Central memory CD8-positive, alpha-beta T cell (primary cell): ENCODE measurements around the gene ZMYND11.
A peak's percentile ranks its signal among the peaks of the same experiment; 100 is the strongest.
"Not testable (repeated sequence)": the region's sequence is repeated elsewhere in the genome, so short reads cannot be mapped to it uniquely, and the experiment has no call there.

ENCODE experiments used
- ATAC-seq: fragments of 150-1000 bp; cut with Tn5 transposase; replicated peaks from 2 replicates; pipeline ENCODE4 v1.10.0; 2022; ENCODE audit warnings: mild to moderate bottlenecking, moderate FRiP score, moderate number of reproducible peaks; ENCODE audit not compliant: poor library complexity, severe bottlenecking; ENCODE audit errors: extremely low read depth
- DNase-seq, 2 donors: peaks; one replicate each; pipeline ENCODE4 v3.0.0; 2021; ENCODE audit warnings: low spot score in 2 of 2
- H3K27ac Mint-ChIP-seq: one replicate; pipeline ENCODE4 v1.8.0; 2022; ENCODE audit warnings: low read depth, mild to moderate bottlenecking, moderate library complexity, mixed read lengths
- H3K27me3 Mint-ChIP-seq: one replicate; pipeline ENCODE4 v1.8.0; 2022; ENCODE audit warnings: mixed read lengths
- H3K36me3 Mint-ChIP-seq: one replicate; pipeline ENCODE4 v1.8.0; 2022; ENCODE audit warnings: mild to moderate bottlenecking, moderate library complexity, mixed read lengths; ENCODE audit not compliant: insufficient read depth
- H3K4me1 Mint-ChIP-seq: one replicate; pipeline ENCODE4 v1.8.0; 2022; ENCODE audit warnings: mixed read lengths
- H3K4me3 Mint-ChIP-seq: one replicate; pipeline ENCODE4 v1.8.0; 2022; ENCODE audit warnings: mild to moderate bottlenecking, moderate library complexity, mixed read lengths
- H3K9me3 Mint-ChIP-seq: one replicate; pipeline ENCODE4 v1.8.0; 2022; ENCODE audit warnings: mixed read lengths

ZMYND11 gene

DNA sequence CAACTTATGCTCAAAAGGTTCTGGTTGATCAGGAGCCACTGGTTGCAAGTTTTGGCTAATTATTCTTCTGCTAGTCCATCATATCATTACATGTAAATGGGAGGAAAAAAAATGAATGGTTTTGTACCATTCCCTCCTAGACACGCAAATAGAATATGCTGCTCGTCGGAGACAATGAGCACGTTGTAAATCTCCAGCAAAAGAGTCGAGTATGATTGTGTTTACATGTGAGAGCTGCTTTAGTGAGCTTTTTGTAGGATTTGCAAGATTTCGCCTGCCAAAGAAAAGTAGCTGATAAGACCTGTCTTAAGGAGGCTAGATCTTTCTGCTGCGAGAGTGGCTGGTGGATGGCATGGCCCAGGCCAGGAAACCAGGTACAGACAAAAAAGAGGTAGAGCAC lies 109.0 kb downstream of the ZMYND11 start:
- Mint-ChIP-seq H3K4me1 (peaks cover 36% of the 10 kb centered on the region), H3K27ac (no peak overlapping the region), H3K27me3 (no peaks in the 10 kb centered on the region), H3K9me3 (no peaks in the 10 kb centered on the region), H3K4me3 (no peak overlapping the region), H3K36me3 (peaks cover 38% of the 10 kb centered on the region)
- DNase-seq (no peak), ATAC-seq (no peak)

DNA sequence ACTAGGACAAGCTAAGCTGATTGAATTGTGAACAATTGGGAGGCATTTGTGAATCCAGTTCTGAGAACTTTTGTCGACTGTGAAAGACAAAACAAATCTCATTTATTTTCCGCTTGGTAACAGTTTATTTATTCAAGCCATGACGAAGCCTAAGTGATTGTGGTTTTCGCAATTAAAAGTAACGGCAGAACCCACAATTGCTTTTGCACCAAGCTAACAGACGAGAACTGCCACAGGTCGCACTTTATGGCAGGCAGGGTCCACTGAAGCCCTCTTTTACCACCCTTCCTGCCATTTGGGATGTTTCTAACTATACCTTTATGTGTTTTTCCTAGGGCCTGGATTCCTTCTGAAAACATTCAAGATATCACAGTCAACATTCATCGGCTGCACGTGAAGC lies 111.2 kb downstream of the ZMYND11 start:
- H3K9me3 Mint-ChIP-seq = no peaks in the 10 kb centered on the region
- H3K27ac Mint-ChIP-seq = peak overlapping the region; percentile 93
- peak; percentile 62 for ATAC-seq
- peak overlapping the region; percentile 77 for H3K4me3 Mint-ChIP-seq
- no peaks in the 10 kb centered on the region for H3K27me3 Mint-ChIP-seq
- H3K4me1 Mint-ChIP-seq = peaks cover 36% of the 10 kb centered on the region
- peaks cover 40% of the 10 kb centered on the region for H3K36me3 Mint-ChIP-seq
- DNase-seq = peak in 1 of 2 donors; percentile 42

DNA sequence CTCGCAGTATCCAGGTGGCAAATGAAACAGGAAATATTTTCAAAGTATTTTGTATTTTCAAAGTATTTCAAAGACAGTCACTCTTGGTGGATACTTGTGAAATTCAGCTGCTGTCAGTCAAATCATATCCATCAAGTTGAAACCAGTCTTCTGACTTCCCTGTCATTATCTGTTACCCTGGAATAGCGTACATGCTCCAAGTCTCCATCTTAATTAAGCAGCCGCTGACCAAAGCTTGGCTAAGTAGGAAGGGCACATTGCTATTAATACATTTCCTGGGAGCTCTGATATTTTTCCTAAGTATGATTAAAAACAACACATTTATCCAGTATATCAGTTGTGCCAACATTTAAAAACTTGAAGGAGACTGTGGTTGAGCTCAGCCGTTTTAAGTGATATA lies 112.2 kb downstream of the ZMYND11 start:
- Mint-ChIP-seq H3K36me3 (peaks cover 34% of the 10 kb centered on the region), H3K4me1 (peaks cover 36% of the 10 kb centered on the region)

DNA sequence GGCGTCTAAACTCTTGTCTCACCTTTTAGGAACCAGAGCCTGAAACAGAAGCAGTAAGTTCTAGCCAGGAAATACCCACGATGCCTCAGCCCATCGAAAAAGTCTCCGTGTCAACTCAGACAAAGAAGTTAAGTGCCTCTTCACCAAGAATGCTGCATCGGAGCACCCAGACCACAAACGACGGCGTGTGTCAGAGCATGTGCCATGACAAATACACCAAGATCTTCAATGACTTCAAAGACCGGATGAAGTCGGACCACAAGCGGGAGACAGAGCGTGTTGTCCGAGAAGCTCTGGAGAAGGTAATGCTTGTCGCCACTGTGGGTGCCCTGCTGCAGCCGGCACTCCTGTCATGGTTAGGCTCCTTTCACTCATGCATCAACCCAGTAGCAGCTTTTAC lies 113.1 kb downstream of the ZMYND11 start:
- DNase-seq (peak in 1 of 2 donors; percentile 60), ATAC-seq (peak; percentile 83)
- Mint-ChIP-seq H3K27me3 (no peaks in the 10 kb centered on the region), H3K4me1 (peaks cover 31% of the 10 kb centered on the region), H3K4me3 (peak overlapping the region; percentile 64), H3K36me3 (peaks cover 36% of the 10 kb centered on the region), H3K27ac (peak overlapping the region; percentile 87), H3K9me3 (no peaks in the 10 kb centered on the region)

More for the DNA sequence above, 112.2 kb downstream of the ZMYND11 start:
- no peak for ATAC-seq
- H3K9me3 Mint-ChIP-seq = no peaks in the 10 kb centered on the region
- no peaks in the 10 kb centered on the region for H3K27me3 Mint-ChIP-seq
- peak overlapping the region; percentile 77 for H3K4me3 Mint-ChIP-seq
- DNase-seq = no peak
- peak overlapping the region; percentile 93 for H3K27ac Mint-ChIP-seq

DNA sequence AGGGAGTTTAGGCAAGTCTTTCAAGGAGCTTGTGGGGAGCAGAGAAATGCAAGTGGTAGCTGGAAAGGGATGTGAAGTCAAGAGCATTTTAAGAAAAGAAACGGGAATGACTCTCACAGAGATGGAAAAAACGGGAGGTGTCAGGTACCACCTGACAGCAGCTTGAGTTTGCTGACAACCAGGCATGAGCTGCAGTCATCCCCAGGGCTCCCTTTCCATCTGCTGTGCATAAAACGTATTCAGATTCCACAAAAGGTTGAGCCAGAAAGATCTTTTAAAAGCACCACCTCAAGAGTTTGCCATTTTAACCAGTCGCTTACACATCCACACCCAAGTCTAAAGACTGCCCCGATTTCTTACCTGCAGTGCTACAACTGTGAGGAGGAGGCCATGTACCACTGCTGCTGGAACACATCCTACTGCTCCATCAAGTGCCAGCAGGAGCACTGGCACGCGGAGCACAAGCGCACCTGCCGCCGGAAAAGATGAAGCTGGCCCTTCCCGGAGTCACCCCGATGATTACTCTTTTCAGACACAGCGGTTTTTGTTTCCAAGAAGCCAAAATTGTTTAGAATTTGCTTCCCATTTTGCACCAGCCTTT lies 116.8 kb downstream of the ZMYND11 start:
- no peaks in the 10 kb centered on the region for H3K9me3 Mint-ChIP-seq
- no peaks in the 10 kb centered on the region for H3K27me3 Mint-ChIP-seq
- H3K36me3 Mint-ChIP-seq = peaks cover 35% of the 10 kb centered on the region
- no peak for DNase-seq
- H3K4me3 Mint-ChIP-seq = no peak overlapping the region
- ATAC-seq = no peak
- no peak overlapping the region for H3K27ac Mint-ChIP-seq
- H3K4me1 Mint-ChIP-seq = peaks cover 16% of the 10 kb centered on the region

DNA sequence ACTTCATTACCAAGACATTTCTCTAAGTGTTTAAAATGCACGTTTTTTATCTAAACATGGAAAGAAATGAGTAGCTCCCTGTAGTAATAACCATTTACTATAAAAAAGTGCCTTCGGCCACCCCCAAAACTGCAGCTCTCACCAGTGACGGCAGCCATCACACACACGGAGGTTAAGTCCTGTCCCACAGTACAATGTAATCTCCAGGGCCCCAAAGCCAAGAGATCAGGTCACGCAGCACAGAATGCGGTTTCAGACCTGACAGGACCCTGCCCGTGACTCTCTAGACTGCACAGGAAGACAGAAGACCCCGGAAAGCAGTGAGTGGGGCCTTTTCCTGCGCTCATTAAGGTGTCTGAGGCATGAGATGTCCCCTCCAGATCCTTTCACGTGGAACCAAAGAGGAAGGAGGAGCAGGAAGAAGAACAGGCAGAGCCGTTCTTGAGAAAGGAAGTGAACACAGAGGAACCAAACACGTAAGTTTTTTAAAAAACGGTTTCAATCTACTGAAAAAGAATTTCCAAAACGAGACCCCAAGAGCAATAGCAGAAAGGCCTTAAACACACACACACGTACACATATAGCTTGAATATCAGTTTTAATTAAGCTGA lies 125.7 kb downstream of the ZMYND11 start:
- ATAC-seq (no peak), DNase-seq (no peak)
- Mint-ChIP-seq H3K27ac (no peak overlapping the region), H3K36me3 (no peaks in the 10 kb centered on the region), H3K4me1 (peaks cover 19% of the 10 kb centered on the region), H3K4me3 (no peak overlapping the region), H3K27me3 (no peaks in the 10 kb centered on the region), H3K9me3 (no peaks in the 10 kb centered on the region)

DNA sequence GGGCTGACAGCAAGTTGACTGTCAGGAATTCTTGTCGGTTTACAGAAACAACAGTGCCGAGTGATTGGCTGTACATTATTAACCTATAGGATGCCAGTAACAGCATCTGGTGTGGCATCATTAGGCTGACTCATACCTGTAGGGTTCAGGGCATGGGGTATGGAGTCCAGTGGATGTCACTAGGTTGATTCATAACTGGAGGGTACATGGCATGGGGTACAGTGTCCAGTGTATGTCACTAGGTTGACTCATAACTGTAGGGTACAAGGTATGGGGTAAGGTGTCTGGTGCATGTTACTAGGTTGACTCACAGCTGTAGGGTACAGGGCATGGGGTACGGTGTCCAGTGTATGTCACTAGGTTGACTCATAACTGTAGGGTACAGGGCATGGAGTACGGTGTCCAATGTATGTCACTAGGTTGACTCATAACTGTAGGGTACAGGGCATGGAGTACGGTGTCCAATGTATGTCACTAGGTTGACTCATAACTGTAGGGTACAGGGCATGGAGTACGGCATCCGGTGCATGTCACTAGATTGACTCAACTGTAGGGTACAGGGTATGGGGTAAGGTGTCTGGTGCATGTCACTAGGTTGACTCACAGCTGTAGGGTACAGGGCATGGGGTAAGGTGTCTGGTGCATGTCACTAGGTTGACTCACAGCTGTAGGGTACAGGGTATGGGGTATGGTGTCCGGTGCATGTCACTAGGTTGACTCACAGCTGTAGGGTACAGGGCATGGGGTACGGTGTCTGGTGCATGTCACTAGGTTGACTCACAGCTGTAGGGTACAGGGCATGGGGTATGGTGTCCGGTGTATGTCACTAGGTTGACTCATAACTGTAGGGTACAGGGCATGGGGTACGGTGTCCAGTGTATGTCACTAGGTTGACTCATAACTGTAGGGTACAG lies 129.2 kb downstream of the ZMYND11 start:
- peaks cover 20% of the 10 kb centered on the region for H3K4me1 Mint-ChIP-seq
- H3K4me3 Mint-ChIP-seq, H3K27me3 Mint-ChIP-seq, H3K27ac Mint-ChIP-seq, H3K36me3 Mint-ChIP-seq, DNase-seq, H3K9me3 Mint-ChIP-seq: not testable (repeated sequence)
- peak; percentile 40 for ATAC-seq

DNA sequence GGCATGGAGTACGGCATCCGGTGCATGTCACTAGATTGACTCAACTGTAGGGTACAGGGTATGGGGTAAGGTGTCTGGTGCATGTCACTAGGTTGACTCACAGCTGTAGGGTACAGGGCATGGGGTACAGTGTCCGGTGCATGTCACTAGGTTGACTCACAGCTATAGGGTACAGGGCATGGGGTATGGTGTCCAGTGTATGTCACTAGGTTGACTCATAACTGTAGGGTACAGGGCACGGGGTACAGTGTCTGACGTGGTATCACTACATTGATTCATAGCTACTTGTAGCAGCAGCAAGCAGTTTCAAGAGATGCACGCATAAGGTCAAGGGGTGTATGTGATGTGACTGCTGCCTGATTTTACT lies 129.8 kb downstream of the ZMYND11 start:
- H3K27me3 Mint-ChIP-seq, H3K4me3 Mint-ChIP-seq, ATAC-seq, DNase-seq, H3K9me3 Mint-ChIP-seq, H3K27ac Mint-ChIP-seq, H3K36me3 Mint-ChIP-seq: not testable (repeated sequence)
- H3K4me1 Mint-ChIP-seq = peaks cover 20% of the 10 kb centered on the region

DNA sequence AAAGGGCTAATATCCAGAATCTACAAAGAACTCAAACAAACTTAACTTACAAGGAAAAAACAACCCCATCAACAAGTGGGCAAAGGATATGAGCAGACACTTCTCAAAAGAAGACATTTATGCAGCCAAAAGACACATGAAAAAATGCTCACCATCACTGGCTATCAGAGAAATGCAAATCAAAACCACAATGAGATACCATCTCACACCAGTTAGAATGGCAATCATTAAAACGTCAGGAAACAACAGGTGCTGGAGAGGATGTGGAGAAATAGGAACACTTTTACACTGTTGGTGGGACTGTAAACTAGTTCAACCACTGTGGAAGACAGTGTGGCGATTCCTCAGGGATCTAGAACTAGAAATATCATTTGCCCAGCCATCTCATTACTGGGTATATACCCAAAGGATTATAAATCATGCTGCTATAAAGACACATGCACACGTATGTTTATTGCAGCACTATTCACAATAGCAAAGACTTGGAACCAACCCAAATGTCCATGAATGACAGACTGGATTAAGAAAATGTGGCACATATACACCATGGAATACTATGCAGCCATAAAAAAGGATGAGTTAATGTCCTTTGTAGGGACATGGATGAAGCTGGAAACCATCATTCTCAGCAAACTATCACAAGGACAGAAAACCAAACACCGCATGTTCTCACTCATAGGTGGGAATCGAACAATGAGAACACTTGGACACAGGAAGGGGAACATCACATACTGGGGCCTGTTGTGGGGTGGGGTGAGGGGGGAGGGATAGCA lies 130.7 kb downstream of the ZMYND11 start:
- not testable (repeated sequence) for H3K27ac Mint-ChIP-seq, H3K9me3 Mint-ChIP-seq, ATAC-seq

DNA sequence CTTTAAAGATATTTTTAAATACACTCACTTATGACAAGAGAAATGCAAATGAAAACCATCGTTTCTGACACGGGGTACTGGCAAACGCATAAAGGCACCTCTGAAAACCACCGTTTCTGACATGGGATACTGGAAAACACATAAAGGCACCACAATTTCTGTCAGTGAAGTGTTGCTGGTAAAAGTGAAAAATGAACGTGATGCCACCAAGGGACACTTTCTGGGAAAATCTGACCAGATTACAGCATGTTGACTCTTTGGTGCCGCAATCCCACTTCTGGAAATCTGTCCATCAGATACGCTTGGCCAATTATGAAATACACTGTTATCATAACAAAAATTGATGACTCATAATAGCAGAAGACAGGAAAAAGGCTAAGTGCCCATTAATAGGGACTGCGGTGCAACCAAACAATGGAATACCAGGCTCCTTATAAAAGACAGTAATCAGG lies 131.7 kb downstream of the ZMYND11 start:
- H3K27me3 Mint-ChIP-seq = no peaks in the 10 kb centered on the region
- H3K4me1 Mint-ChIP-seq = peaks cover 20% of the 10 kb centered on the region
- no peak overlapping the region for H3K4me3 Mint-ChIP-seq
- ATAC-seq (no peak), DNase-seq (no peak)
- H3K27ac Mint-ChIP-seq = no peak overlapping the region
- no peaks in the 10 kb centered on the region for H3K36me3 Mint-ChIP-seq
- H3K9me3 Mint-ChIP-seq = no peaks in the 10 kb centered on the region

More for the DNA sequence above, 130.7 kb downstream of the ZMYND11 start:
- not testable (repeated sequence) for H3K27me3 Mint-ChIP-seq, H3K4me3 Mint-ChIP-seq, DNase-seq, H3K36me3 Mint-ChIP-seq
- H3K4me1 Mint-ChIP-seq = peaks cover 20% of the 10 kb centered on the region

DNA sequence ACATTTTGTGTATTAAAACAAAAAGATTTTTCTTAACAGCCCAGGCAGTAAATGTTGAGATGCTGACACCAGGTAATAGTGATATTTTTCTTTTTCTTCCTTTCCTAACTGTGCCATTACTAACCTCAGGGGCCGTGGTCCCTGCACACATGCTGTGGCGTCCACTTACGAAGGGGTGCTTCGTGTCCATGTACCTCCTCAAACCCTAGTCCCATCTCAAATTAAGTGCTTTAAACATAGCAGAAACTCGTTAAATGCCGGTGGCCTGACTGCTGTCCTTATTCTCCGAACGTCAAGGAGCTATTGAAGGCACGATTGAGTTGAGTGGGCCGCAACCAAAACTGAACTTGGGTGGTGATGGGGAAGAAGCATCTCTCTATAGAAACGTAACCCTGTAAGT lies 132.4 kb downstream of the ZMYND11 start:
- DNase-seq (no peak), ATAC-seq (no peak)
- Mint-ChIP-seq H3K27ac (no peak overlapping the region), H3K4me1 (peaks cover 20% of the 10 kb centered on the region), H3K27me3 (no peaks in the 10 kb centered on the region), H3K9me3 (no peaks in the 10 kb centered on the region), H3K36me3 (no peaks in the 10 kb centered on the region), H3K4me3 (no peak overlapping the region)

DNA sequence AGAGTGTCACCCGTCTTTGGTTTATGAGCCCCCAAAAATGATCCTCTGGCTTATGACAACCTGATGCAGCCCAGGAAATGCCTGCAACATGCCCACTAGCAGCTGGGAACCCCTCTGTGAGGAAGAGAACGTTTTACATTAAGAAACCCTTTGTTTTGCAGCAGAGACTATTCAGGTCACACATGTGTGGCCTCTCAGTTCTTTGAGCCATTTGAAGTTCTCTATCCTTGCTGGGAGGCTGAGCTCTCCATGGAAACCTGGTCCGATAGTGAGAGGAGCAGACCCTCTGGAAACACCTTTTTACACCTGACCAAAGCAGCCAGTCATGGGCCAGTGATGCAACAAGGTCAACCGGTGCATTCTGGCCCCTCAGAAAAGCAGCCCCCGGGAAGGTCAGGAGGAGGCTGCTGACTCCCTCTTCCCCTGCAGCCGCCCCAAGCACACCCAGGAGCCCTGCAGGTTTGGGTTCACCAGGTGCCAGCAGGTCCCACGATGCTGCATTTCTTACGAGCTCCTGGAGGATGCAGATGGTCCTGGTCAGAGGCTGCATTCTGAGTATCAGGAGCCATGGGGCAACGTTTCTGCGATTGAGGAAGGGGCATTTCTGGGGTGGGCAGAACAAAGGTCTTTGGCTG lies 134.3 kb downstream of the ZMYND11 start:
- no peaks in the 10 kb centered on the region for H3K36me3 Mint-ChIP-seq
- H3K9me3 Mint-ChIP-seq = no peaks in the 10 kb centered on the region
- H3K4me1 Mint-ChIP-seq = peaks cover 14% of the 10 kb centered on the region
- DNase-seq = no peak
- no peaks in the 10 kb centered on the region for H3K27me3 Mint-ChIP-seq
- no peak overlapping the region for H3K4me3 Mint-ChIP-seq
- H3K27ac Mint-ChIP-seq = no peak overlapping the region
- ATAC-seq = no peak
